H1 (cell line): ENCODE measurements around the gene LSM7. TPM values are rescaled to one million over a fixed set of nuclear protein-coding genes. Genes with fewer than 3 reads are reported as not detected.

ENCODE experiments used
- CTCF ChIA-PET: fragments of 300-600 bp; sonication (Branson Sonifier 250); formaldehyde crosslinking; loops from one replicate; lab custom pipeline; 2021; ENCODE audit not compliant: partially characterized antibody; lab: Charles Lee
- POLR2A ChIA-PET: fragments of 300-600 bp; sonication (Branson Sonifier 250); formaldehyde crosslinking; loops from one replicate; lab custom pipeline; 2021; ENCODE audit warnings: inconsistent platforms; ENCODE audit not compliant: partially characterized antibody; lab: Charles Lee
- DNase-seq, 2 experiments: peaks; one replicate each; pipeline versions ENCODE4 v3.0.0 to v3.0.0-alpha.2; 2010 to 2022; ENCODE audit warnings: low spot score in 2 of 2, low read depth in 1 of 2, mixed read lengths in 1 of 2
- FAIRE-seq: peaks from 2 replicates; lab custom pipeline; 2011; peaks lifted over from hg19 to GRCh38; lab: Jason Lieb, UNC
- H2AFZ ChIP-seq: 2 replicates; pipeline ENCODE4 v1.8.1; 2012; ENCODE audit warnings: low read length, inconsistent platforms
- H2AK5ac ChIP-seq: 2 replicates; pipeline ENCODE4 v1.6.1; 2013; ENCODE audit warnings: low read depth, low read length
- H2BK120ac ChIP-seq: replicated peaks from 2 replicates; pipeline ENCODE3; 2013; ENCODE audit warnings: low read depth, low read length, inconsistent platforms
- H2BK12ac ChIP-seq: 2 replicates; pipeline ENCODE4 v1.6.1; 2013; ENCODE audit warnings: low read depth, low read length
- H2BK15ac ChIP-seq: 2 replicates; pipeline ENCODE4 v1.6.1; 2013; ENCODE audit warnings: low read length
- H2BK20ac ChIP-seq: 2 replicates; pipeline ENCODE4 v1.6.1; 2013; ENCODE audit warnings: low read length
- H2BK5ac ChIP-seq: 2 replicates; pipeline ENCODE4 v1.6.1; 2013; ENCODE audit warnings: low read depth, low read length
- H3K14ac ChIP-seq: 2 replicates; pipeline ENCODE4 v1.6.1; 2013; ENCODE audit warnings: inconsistent platforms; ENCODE audit not compliant: insufficient read length
- H3K18ac ChIP-seq: 2 replicates; pipeline ENCODE4 v1.6.1; 2013; ENCODE audit warnings: low read length; ENCODE audit errors: extremely low read depth
- H3K23ac ChIP-seq: 2 replicates; pipeline ENCODE4 v1.6.1; 2013; ENCODE audit warnings: inconsistent platforms; ENCODE audit not compliant: insufficient read length
- H3K23me2 ChIP-seq: 2 replicates; pipeline ENCODE4 v1.6.1; 2013; ENCODE audit warnings: low read depth, low read length
- H3K27ac ChIP-seq: 2 replicates; pipeline ENCODE4 v1.6.1; 2011; ENCODE audit warnings: low read depth, low read length, inconsistent platforms
- H3K27me3 ChIP-seq, 4 experiments: replicated peaks in 1 of 4; 1 replicate in 1 of 4; 2 replicates in 3 of 4; pipeline versions ENCODE4 v1.6.1 to v1.8.1; 2011 to 2013; ENCODE audit warnings: low read length in 3 of 4, mild to moderate bottlenecking in 3 of 4, inconsistent platforms in 2 of 4, mixed read lengths in 2 of 4, moderate library complexity in 1 of 4; ENCODE audit not compliant: control insufficient read depth in 3 of 4, insufficient read depth in 3 of 4; ENCODE audit errors: extremely low read depth in 1 of 4
- H3K36me3 ChIP-seq, 4 experiments: 2 replicates each; pipeline versions ENCODE4 v1.6.1 to v1.8.1; 2011 to 2013; ENCODE audit warnings: mild to moderate bottlenecking in 4 of 4, low read length in 3 of 4, moderate library complexity in 2 of 4, control low read depth in 1 of 4, inconsistent platforms in 1 of 4; ENCODE audit not compliant: insufficient read depth in 4 of 4, control insufficient read depth in 2 of 4
- H3K4ac ChIP-seq: replicated peaks from 2 replicates; pipeline ENCODE3; 2013; ENCODE audit warnings: low read length, low read depth, mixed read lengths, inconsistent platforms; ENCODE audit not compliant: insufficient read length
- H3K4me1 ChIP-seq, 4 experiments: replicated peaks in 1 of 4; 1 replicate in 1 of 4; 2 replicates in 3 of 4; pipeline versions ENCODE4 v1.6.1 to v1.8.1; 2011 to 2013; ENCODE audit warnings: low read length in 3 of 4, inconsistent platforms in 2 of 4, mixed read lengths in 1 of 4; ENCODE audit not compliant: insufficient read depth in 4 of 4, control insufficient read depth in 3 of 4
- H3K4me2 ChIP-seq, 2 experiments: 2 replicates each; pipeline versions ENCODE4 v1.6.1 to v1.8.1; 2011 to 2013; ENCODE audit warnings: low read depth in 2 of 2, low read length in 2 of 2, control low read depth in 1 of 2, inconsistent platforms in 1 of 2, mild to moderate bottlenecking in 1 of 2; ENCODE audit not compliant: insufficient read depth in 1 of 2
- H3K4me3 ChIP-seq, 4 experiments: fragments of 200-600, 300-600 bp in 1 of 4; sonication (generic), shearing (Covaris generic), sonication (Bioruptor Twin) in 1 of 4; 2 replicates each; pipeline versions ENCODE4 v1.5.1 to v1.8.1; 2011 to 2016; ENCODE audit warnings: low read length in 4 of 4, low read depth in 3 of 4, control low read depth in 2 of 4, inconsistent platforms in 2 of 4, mild to moderate bottlenecking in 2 of 4, mixed read lengths in 1 of 4, moderate library complexity in 1 of 4; ENCODE audit not compliant: insufficient read depth in 2 of 4; ENCODE audit errors: extremely low read depth in 1 of 4
- H3K56ac ChIP-seq: replicated peaks from 2 replicates; pipeline ENCODE3; 2013; ENCODE audit warnings: low read depth, mild to moderate bottlenecking, mixed read lengths, low read length, inconsistent platforms; ENCODE audit not compliant: insufficient read length
- H3K79me1 ChIP-seq: 2 replicates; pipeline ENCODE4 v1.6.1; 2013; ENCODE audit warnings: low read depth, low read length, control low read depth
- H3K79me2 ChIP-seq, 2 experiments: 2 replicates each; pipeline versions ENCODE4 v1.6.1 to v1.8.1; 2012 to 2013; ENCODE audit warnings: low read length in 2 of 2, mild to moderate bottlenecking in 2 of 2, inconsistent platforms in 1 of 2; ENCODE audit not compliant: insufficient read depth in 2 of 2, control insufficient read depth in 1 of 2
- H3K9ac ChIP-seq, 4 experiments: replicated peaks in 1 of 4; 1 replicate in 1 of 4; 2 replicates in 3 of 4; pipeline versions ENCODE4 v1.6.1 to v1.8.1; 2011 to 2013; ENCODE audit warnings: low read depth in 3 of 4, low read length in 3 of 4, control low read depth in 2 of 4, mild to moderate bottlenecking in 2 of 4, moderate library complexity in 2 of 4, inconsistent platforms in 1 of 4; ENCODE audit errors: extremely low read depth in 1 of 4
- H3K9me3 ChIP-seq, 2 experiments: 2 replicates each; pipeline versions ENCODE4 v1.6.1 to v1.8.1; 2012 to 2013; ENCODE audit warnings: mild to moderate bottlenecking in 2 of 2, moderate library complexity in 2 of 2, control low read depth in 1 of 2, inconsistent platforms in 1 of 2, low read depth in 1 of 2, low read length in 1 of 2, mixed read lengths in 1 of 2; ENCODE audit not compliant: insufficient read depth in 2 of 2
- H4K20me1 ChIP-seq, 2 experiments: replicated peaks in 1 of 2; 2 replicates each; pipeline versions ENCODE3 to v1.8.1; 2011 to 2013; ENCODE audit warnings: inconsistent platforms in 2 of 2, low read length in 2 of 2, mild to moderate bottlenecking in 1 of 2; ENCODE audit not compliant: insufficient read depth in 2 of 2, control insufficient read depth in 1 of 2
- H4K5ac ChIP-seq: 2 replicates; pipeline ENCODE4 v1.6.1; 2013; ENCODE audit warnings: low read length, low read depth, mixed read lengths, inconsistent platforms; ENCODE audit not compliant: insufficient read length
- H4K8ac ChIP-seq: 2 replicates; pipeline ENCODE4 v1.8.0; 2013; ENCODE audit warnings: mild to moderate bottlenecking, moderate library complexity, low read length, inconsistent platforms; ENCODE audit not compliant: insufficient read depth; ENCODE audit errors: extremely low read depth
- H4K91ac ChIP-seq: replicated peaks from 2 replicates; pipeline ENCODE3; 2013; ENCODE audit warnings: low read length, mixed read lengths, inconsistent platforms; ENCODE audit not compliant: insufficient read length
- RFX5 ChIP-seq: IDR thresholded peaks from 2 replicates; pipeline ENCODE4 v1.6.1; 2011; ENCODE audit warnings: low read depth, low read length, improper control_type of control experiment, borderline replicate concordance
- RXRA ChIP-seq: IDR thresholded peaks from 2 replicates; pipeline ENCODE4 v1.6.1; 2011; ENCODE audit warnings: low read depth, mild to moderate bottlenecking, low read length, moderate library complexity; ENCODE audit not compliant: insufficient read depth
- WGBS, 2 experiments: shearing (Covaris generic) in 1 of 2; methylation state at CpG; one replicate each; pipeline versions ENCODE4 v1.1.6 to v1.1.7; 2013 to 2015; ENCODE audit warnings: low lambda C conversion rate in 2 of 2, mixed read lengths in 2 of 2, inconsistent platforms in 1 of 2, low coverage in 1 of 2, missing lambda C conversion rate in 1 of 2; ENCODE audit not compliant: insufficient replicate concordance in 2 of 2, insufficient coverage in 1 of 2, insufficient read length in 1 of 2; ENCODE audit errors: extremely low coverage in 1 of 2, missing lambda C conversion rate in 1 of 2; 5-methylcytosine and 5-hydroxymethylcytosine counted together
- polyA plus RNA-seq, 7 experiments: library from polyadenylated mRNA; depleted of rRNA in 3 of 7; stranded (reverse) in 5 of 7; unstranded in 2 of 7; fragments of >200 nt in 5 of 7; fragments of 200-250 nt in 2 of 7; gene quantifications; 1 replicate in 5 of 7; 2 replicates in 1 of 7; 4 replicates in 1 of 7; pipeline versions ENCODE4 v1.2.1 to v1.2.3, GENCODE V29; 2011 to 2013; ENCODE audit warnings: missing spikeins in 2 of 7, mixed read lengths in 2 of 7
- total RNA-seq: library from RNA; stranded (reverse); fragmentation: NEBNext Ultra II Directional; extraction: Animal tissue kit (Norgen Biotek cat#: 25700); gene quantifications from 2 replicates; pipeline ENCODE4 v1.2.1, GENCODE V29; 2021

The LSM7 gene
- total and polyA plus RNA-seq, 2 of the 8 experiments (the other 6 are each of a cell fraction or from before 2014, with no cell fraction given): 228 to 1,335 TPM

GRCh38 chr19:2319551-2319950, 8.8 kb downstream of the LSM7 start:
- no peak for FAIRE-seq
- Histone ChIP-seq H3K27ac (no peak overlapping the region), H2BK120ac (no peak overlapping the region), H2BK12ac (no peak overlapping the region), H3K4me2 (no peak overlapping the region), H3K56ac (no peak overlapping the region), H3K9me3 (no peaks in the 10 kb centered on the region), H4K91ac (no peak overlapping the region), H2BK20ac (no peak overlapping the region), H3K18ac (no peak overlapping the region), H3K27me3 (no peaks in the 10 kb centered on the region), H3K23me2 (no peaks in the 10 kb centered on the region), H3K79me2 (no peaks in the 10 kb centered on the region), H3K23ac (no peak overlapping the region), H2AFZ (no peak overlapping the region), H3K36me3 (peaks cover 0 to 7% (median 2%) of the 10 kb centered on the region in 4 experiments; a peak in 5 of 8 replicates), H2BK5ac (no peak overlapping the region), H3K79me1 (no peaks in the 10 kb centered on the region), H4K8ac (no peak overlapping the region; the same call in 1 of the 2 replicates), H3K9ac (no peak overlapping the region), H3K4me3 (no peak overlapping the region), H3K4ac (no peak overlapping the region), H3K14ac (no peak overlapping the region), H4K20me1 (peaks cover 0 to 1% of the 10 kb centered on the region in 2 experiments), H2BK15ac (no peak overlapping the region), H3K4me1 (peaks cover 0 to 1% (median 0%) of the 10 kb centered on the region in 4 experiments; a peak in 1 of 7 replicates), H2AK5ac (no peak overlapping the region), H4K5ac (no peak overlapping the region)
- TF ChIP-seq RXRA: no peak
- TF ChIP-seq RFX5: no peak
- ChIA-PET CTCF (interaction anchor here (0.7 to 9.8 kb wide), 3 partner anchors 43 to 68 kb away, joined by 3 to 106 read pairs (median 3); no protein-coding TSS in a partner anchor), POLR2A (interaction anchor here (0.7 to 2.5 kb wide), 2 partner anchors 8 to 37 kb away, joined by 3 to 8 read pairs; partner anchors contain the start of gene LSM7)
- no peak for DNase-seq
- 84% methylated on average over 17 of the region's 20 CpGs; no CpG with 5 or more reads in 1 of the 2 experiments for WGBS, 2 experiments
